Caco-2 (cell line): ENCODE measurements around the gene CREB5. TPM values are rescaled to one million over a fixed set of nuclear protein-coding genes. Genes with fewer than 3 reads are reported as not detected.

Experiments used
- BruUV-seq: library from RNA; stranded (reverse); fragments of 400-500 nt; replicated peaks from 2 replicates; lab custom pipeline; 2021; lab: Mats Ljungman, UMichigan
- CTCF ChIA-PET: fragments of 300-600 bp; sonication (Branson Sonifier 250); formaldehyde crosslinking; loops from one replicate; lab custom pipeline; 2022; ENCODE audit warnings: antibody characterized with exemption; lab: Charles Lee
- POLR2A ChIA-PET: fragments of 300-600 bp; sonication (Branson Sonifier 250); formaldehyde crosslinking; loops from one replicate; lab custom pipeline; 2022; ENCODE audit warnings: antibody characterized with exemption; lab: Charles Lee
- DNase-seq, 2 experiments: peaks; one replicate each; pipeline versions ENCODE4 v3.0.0 to v3.0.0-alpha.2; 2020 to 2022
- H3K27me3 ChIP-seq: replicated peaks from 2 replicates; pipeline ENCODE4 v1.6.0; 2011; ENCODE audit warnings: low read length; ENCODE audit not compliant: control insufficient read depth, insufficient read depth
- H3K36me3 ChIP-seq: 2 replicates; pipeline ENCODE4 v1.5.1; 2011; ENCODE audit warnings: low read length; ENCODE audit not compliant: control insufficient read depth, insufficient read depth
- H3K4me1 ChIP-seq: fragments of 250-450 bp; sonication (Bioruptor Pico); 2 replicates; pipeline ENCODE4 v1.5.1; 2020; ENCODE audit warnings: mild to moderate bottlenecking
- H3K4me3 ChIP-seq: 2 replicates; pipeline ENCODE4 v1.5.1; 2011; ENCODE audit warnings: low read depth, mild to moderate bottlenecking, control low read depth, low read length
- H3K9me3 ChIP-seq: fragments of 250-450 bp; sonication (Bioruptor Pico); 2 replicates; pipeline ENCODE4 v1.5.1; 2020; ENCODE audit warnings: mild to moderate bottlenecking, moderate library complexity
- H3K27ac Mint-ChIP-seq: one replicate; pipeline ENCODE4 v1.8.0; 2022; ENCODE audit warnings: mixed read lengths; ENCODE audit not compliant: unreplicated experiment
- H3K27me3 Mint-ChIP-seq: one replicate; pipeline ENCODE4 v1.8.0; 2022; ENCODE audit warnings: mixed read lengths; ENCODE audit not compliant: insufficient read depth, unreplicated experiment
- H3K36me3 Mint-ChIP-seq: one replicate; pipeline ENCODE4 v1.8.0; 2022; ENCODE audit warnings: mild to moderate bottlenecking, mixed read lengths; ENCODE audit not compliant: insufficient read depth, unreplicated experiment
- H3K4me1 Mint-ChIP-seq: one replicate; pipeline ENCODE4 v1.8.0; 2022; ENCODE audit warnings: low read depth, mixed read lengths; ENCODE audit not compliant: unreplicated experiment
- H3K4me3 Mint-ChIP-seq: one replicate; pipeline ENCODE4 v1.8.0; 2022; ENCODE audit warnings: mild to moderate bottlenecking, moderate library complexity, mixed read lengths; ENCODE audit not compliant: unreplicated experiment
- H3K9me3 Mint-ChIP-seq: one replicate; pipeline ENCODE4 v1.8.0; 2022; ENCODE audit warnings: mixed read lengths; ENCODE audit not compliant: unreplicated experiment
- intact Hi-C: fragments of 100-400 bp; cut with micrococcal nuclease; formaldehyde crosslinking; loops from one replicate; pipeline ENCODE4 v1.10.0; 2022; ENCODE audit not compliant: unreplicated experiment
- total RNA-seq: library from RNA; stranded (reverse); gene quantifications from 2 replicates; pipeline ENCODE4 v1.2.3, GENCODE V29; 2022
- TF ChIP-seq, protein P1 (sequence below), 2 experiments: fragments of 200-600 bp in 1 of 2; IDR thresholded peaks; 1 replicate in 1 of 2; 2 replicates in 1 of 2; pipeline versions ENCODE4 v1.5.1 to v1.8.0; 2011 to 2022; ENCODE audit warnings: antibody characterized with exemption in 1 of 2, control low read depth in 1 of 2, inconsistent platforms in 1 of 2, low read depth in 1 of 2, low read length in 1 of 2, mild to moderate bottlenecking in 1 of 2, moderate library complexity in 1 of 2; ENCODE audit not compliant: insufficient read depth in 1 of 2, severe bottlenecking in 1 of 2, unreplicated experiment in 1 of 2

Gene CREB5
- total RNA-seq, 1 experiment from 2014 or later: 9.1 TPM

- H3K36me3 Mint-ChIP-seq: no peaks in the 10 kb centered on the region
- no peaks in the 10 kb centered on the region for H3K27me3 ChIP-seq
- H3K4me1 Mint-ChIP-seq: peaks cover 12% of the 10 kb centered on the region
- ChIA-PET CTCF (no interaction called here), POLR2A (no interaction called here)
- no peak overlapping the region for H3K27ac Mint-ChIP-seq
- BruUV-seq: no TSS peak
- peaks cover 6% of the 10 kb centered on the region for H3K9me3 Mint-ChIP-seq
- no peak overlapping the region for H3K4me3 Mint-ChIP-seq
- TF ChIP-seq, protein P1, sequence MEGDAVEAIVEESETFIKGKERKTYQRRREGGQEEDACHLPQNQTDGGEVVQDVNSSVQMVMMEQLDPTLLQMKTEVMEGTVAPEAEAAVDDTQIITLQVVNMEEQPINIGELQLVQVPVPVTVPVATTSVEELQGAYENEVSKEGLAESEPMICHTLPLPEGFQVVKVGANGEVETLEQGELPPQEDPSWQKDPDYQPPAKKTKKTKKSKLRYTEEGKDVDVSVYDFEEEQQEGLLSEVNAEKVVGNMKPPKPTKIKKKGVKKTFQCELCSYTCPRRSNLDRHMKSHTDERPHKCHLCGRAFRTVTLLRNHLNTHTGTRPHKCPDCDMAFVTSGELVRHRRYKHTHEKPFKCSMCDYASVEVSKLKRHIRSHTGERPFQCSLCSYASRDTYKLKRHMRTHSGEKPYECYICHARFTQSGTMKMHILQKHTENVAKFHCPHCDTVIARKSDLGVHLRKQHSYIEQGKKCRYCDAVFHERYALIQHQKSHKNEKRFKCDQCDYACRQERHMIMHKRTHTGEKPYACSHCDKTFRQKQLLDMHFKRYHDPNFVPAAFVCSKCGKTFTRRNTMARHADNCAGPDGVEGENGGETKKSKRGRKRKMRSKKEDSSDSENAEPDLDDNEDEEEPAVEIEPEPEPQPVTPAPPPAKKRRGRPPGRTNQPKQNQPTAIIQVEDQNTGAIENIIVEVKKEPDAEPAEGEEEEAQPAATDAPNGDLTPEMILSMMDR (IDR thresholded peaks at IDR 0.05; ENCODE audit: insufficient read depth in 1 of 2, low read depth in 1 of 2, low read length in 1 of 2, severe bottlenecking in 1 of 2, unreplicated experiment in 1 of 2): no peak
- intact Hi-C loops: no loop called here
- no peaks in the 10 kb centered on the region for H3K9me3 ChIP-seq
- H3K4me1 ChIP-seq: 0 out of 2 replicates have a peak, but pooled peaks cover 4% of the 10 kb centered on the region
- H3K36me3 ChIP-seq: no peaks in the 10 kb centered on the region
- H3K4me3 ChIP-seq: no peak overlapping the region
- H3K27me3 Mint-ChIP-seq: no peaks in the 10 kb centered on the region
- no peak for DNase-seq
These were observed 161.5 kb downstream of the CREB5 start for GRCh38 chr7:28573651-28574301.

GRCh38 chr7:28575241-28575643 is 162.9 kb downstream of the CREB5 start:
- no peaks in the 10 kb centered on the region for H3K36me3 ChIP-seq
- no peak overlapping the region for H3K4me3 ChIP-seq
- H3K4me1 Mint-ChIP-seq: peaks cover 17% of the 10 kb centered on the region
- intact Hi-C loops: loop anchor here (5.0 kb wide), 1 partner anchor 33 kb away; no protein-coding TSS in a partner anchor
- no peaks in the 10 kb centered on the region for H3K27me3 ChIP-seq
- POLR2A ChIA-PET: no interaction called here
- H3K4me1 ChIP-seq: 0 out of 2 replicates have a peak, but pooled peaks cover 9% of the 10 kb centered on the region
- CTCF ChIA-PET: no interaction called here
- no peaks in the 10 kb centered on the region for H3K27me3 Mint-ChIP-seq
- H3K27ac Mint-ChIP-seq: no peak overlapping the region
- no peaks in the 10 kb centered on the region for H3K36me3 Mint-ChIP-seq
- no peak overlapping the region for H3K4me3 Mint-ChIP-seq
- no peaks in the 10 kb centered on the region for H3K9me3 ChIP-seq
- TF ChIP-seq, protein P1 (IDR thresholded peaks at IDR 0.05; ENCODE audit: insufficient read depth in 1 of 2, low read depth in 1 of 2, low read length in 1 of 2, severe bottlenecking in 1 of 2, unreplicated experiment in 1 of 2): no peak
- H3K9me3 Mint-ChIP-seq: peaks cover 6% of the 10 kb centered on the region
- no peak for DNase-seq
- no TSS peak for BruUV-seq

DNA sequence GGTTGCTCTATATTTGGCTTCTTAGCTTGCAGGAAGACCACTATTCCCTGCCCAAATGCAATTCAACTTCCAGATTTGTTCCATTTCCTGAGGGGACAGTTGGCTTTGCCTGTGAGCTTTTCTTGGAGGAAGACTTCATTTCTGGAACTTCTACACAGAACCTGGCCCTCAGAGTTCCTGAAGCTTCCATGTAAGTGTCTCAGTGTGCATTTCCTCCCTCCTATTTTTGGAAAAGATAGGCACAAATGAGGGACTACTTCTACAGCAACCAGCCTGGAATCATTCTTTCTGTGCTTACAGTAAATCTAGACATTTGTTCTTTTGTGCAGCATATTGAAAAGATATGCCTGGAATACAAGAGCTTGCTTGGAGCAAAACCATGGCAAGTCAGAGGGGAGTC is 164.3 kb downstream of the CREB5 start:
- ChIA-PET CTCF (no interaction called here), POLR2A (no interaction called here)
- Mint-ChIP-seq H3K9me3 (peaks cover 6% of the 10 kb centered on the region), H3K27ac (no peak overlapping the region), H3K4me1 (peaks cover 7% of the 10 kb centered on the region), H3K4me3 (no peak overlapping the region), H3K36me3 (no peaks in the 10 kb centered on the region), H3K27me3 (no peaks in the 10 kb centered on the region)
- no peaks in the 10 kb centered on the region for H3K27me3 ChIP-seq
- no TSS peak for BruUV-seq
- no peak overlapping the region for H3K4me3 ChIP-seq
- TF ChIP-seq, protein P1 (IDR thresholded peaks at IDR 0.05; ENCODE audit: insufficient read depth in 1 of 2, low read depth in 1 of 2, low read length in 1 of 2, severe bottlenecking in 1 of 2, unreplicated experiment in 1 of 2): no peak
- no peaks in the 10 kb centered on the region for H3K9me3 ChIP-seq
- H3K4me1 ChIP-seq: 0 out of 2 replicates have a peak, but pooled peaks cover 5% of the 10 kb centered on the region
- no peaks in the 10 kb centered on the region for H3K36me3 ChIP-seq
- no peak for DNase-seq
- intact Hi-C loops: loop anchor here (5.0 kb wide), 1 partner anchor 34 kb away; no protein-coding TSS in a partner anchor
